Peyer's patch (tissue), 4 donors: ENCODE measurements around the gene TMTC2. TPM values are rescaled to one million over a fixed set of nuclear protein-coding genes. Genes with fewer than 3 reads are reported as not detected.

ENCODE experiments used
- DNase-seq, 3 donors: peaks; one replicate each; pipeline ENCODE4 v3.0.0-alpha.2; 2017 to 2019
- H3K27ac ChIP-seq, 4 donors: fragments of 200-600 bp; sonication (generic); one replicate each; pipeline ENCODE4 v1.5.1; 2016 to 2019
- H3K27me3 ChIP-seq, 2 donors: fragments of 200-600 bp; sonication (generic); one replicate each; pipeline ENCODE4 v1.5.1; 2019
- H3K36me3 ChIP-seq, 3 donors: fragments of 200-600 bp; sonication (generic); one replicate each; pipeline ENCODE4 v1.5.1; 2016 to 2019
- H3K4me1 ChIP-seq, 4 donors: fragments of 200-600 bp; sonication (generic); one replicate each; pipeline ENCODE4 v1.5.1; 2016 to 2019
- H3K4me3 ChIP-seq, 4 donors: fragments of 200-600 bp; sonication (generic); 1 replicate in 3 of 4; 2 replicates in 1 of 4; pipeline ENCODE4 v1.5.1; 2016 to 2019; ENCODE audit warnings: mild to moderate bottlenecking in 1 of 4
- H3K9me3 ChIP-seq, 4 donors: fragments of 200-600 bp; sonication (generic); one replicate each; pipeline ENCODE4 v1.5.1; 2016 to 2019; ENCODE audit warnings: mild to moderate bottlenecking in 1 of 4
- CTCF ChIP-seq, 6 experiments: fragments of 450-650 bp in 4 of 6; fragments of 200-600 bp in 2 of 6; sonication (generic) in 1 of 6; IDR thresholded peaks; one replicate each; pipeline ENCODE4 v1.5.1; 2017 to 2019; ENCODE audit warnings: antibody characterized with exemption in 6 of 6, mild to moderate bottlenecking in 3 of 6, moderate library complexity in 1 of 6
- POLR2A ChIP-seq, 2 donors: fragments of 450-650 bp; IDR thresholded peaks; one replicate each; pipeline ENCODE4 v1.5.1; 2017; ENCODE audit warnings: antibody characterized with exemption in 2 of 2, mild to moderate bottlenecking in 2 of 2, moderate library complexity in 2 of 2
- total RNA-seq, 4 donors: library from RNA; depleted of rRNA; stranded (reverse); fragments of >200 nt; gene quantifications; one replicate each; pipeline ENCODE4 v1.1.0, GENCODE V29; 2016

The TMTC2 gene
- total RNA-seq, 4 donors from 2014 or later, result 7.0 to 19.8 (median 8.5) TPM

DNA sequence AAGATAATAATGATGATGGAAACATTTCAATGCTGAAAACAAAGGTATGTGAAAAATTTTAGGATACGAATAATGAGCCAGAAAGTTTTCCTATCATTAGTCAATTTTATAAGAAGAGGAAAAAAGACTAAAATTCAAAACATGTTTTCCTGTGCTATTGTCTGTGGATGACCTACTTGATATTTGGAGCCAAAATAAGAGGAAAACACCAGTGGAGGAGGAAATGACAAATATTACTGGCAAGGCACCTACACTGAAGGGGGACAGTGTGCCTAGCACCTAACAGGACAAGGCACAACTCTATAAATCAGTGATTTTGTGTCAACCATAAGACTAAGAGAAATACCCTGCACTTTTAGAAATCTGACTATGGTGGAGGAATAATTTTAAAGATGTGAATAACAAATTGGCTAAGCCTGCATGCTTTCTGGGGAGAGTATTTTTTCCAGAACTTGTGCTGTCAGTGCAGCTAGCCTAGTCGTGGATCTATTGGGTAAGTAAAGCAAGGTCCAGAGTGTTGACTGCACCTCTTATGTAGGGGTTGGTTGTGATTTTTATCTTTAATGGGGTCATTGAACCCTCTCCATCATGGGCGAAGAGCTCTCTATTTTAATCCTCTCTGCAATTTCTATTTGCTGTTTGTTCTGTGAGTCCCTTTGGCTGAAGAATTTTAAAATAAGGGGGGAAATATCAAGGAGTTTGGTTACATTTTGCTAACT, 398.0 kb downstream of the TMTC2 start:
- no peak for DNase-seq

DNA sequence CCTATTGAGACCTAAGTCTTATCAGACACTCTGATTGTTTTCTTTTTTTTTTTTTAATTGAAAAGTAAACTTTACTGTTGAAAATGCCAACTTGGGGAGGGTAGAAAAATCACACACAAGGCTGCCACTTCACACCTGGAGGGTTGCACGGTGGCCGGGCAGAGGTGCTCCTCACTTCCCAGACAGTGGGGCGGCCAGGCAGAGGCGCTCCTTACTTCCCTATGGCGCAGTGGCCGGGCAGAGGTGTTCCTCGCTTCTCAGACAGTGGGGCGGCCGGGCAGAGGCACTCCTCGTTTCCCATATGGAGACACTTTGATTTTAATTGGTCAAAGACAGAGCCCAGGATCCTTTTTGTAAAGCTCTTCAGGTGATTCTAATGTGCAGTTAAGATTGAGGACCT, 399.3 kb downstream of the TMTC2 start:
- no peaks in the 10 kb centered on the region for H3K36me3 ChIP-seq

More for the DNA sequence above, 398.0 kb downstream of the TMTC2 start:
- Histone ChIP-seq H3K4me1 (no peaks in the 10 kb centered on the region), H3K4me3 (no peak overlapping the region), H3K9me3 (no peaks in the 10 kb centered on the region), H3K36me3 (no peaks in the 10 kb centered on the region), H3K27ac (no peak overlapping the region), H3K27me3 (no peaks in the 10 kb centered on the region)
- no peak for TF ChIP-seq CTCF (IDR thresholded peaks at IDR 0.05)
- no peak for TF ChIP-seq POLR2A (IDR thresholded peaks at IDR 0.05)

DNA sequence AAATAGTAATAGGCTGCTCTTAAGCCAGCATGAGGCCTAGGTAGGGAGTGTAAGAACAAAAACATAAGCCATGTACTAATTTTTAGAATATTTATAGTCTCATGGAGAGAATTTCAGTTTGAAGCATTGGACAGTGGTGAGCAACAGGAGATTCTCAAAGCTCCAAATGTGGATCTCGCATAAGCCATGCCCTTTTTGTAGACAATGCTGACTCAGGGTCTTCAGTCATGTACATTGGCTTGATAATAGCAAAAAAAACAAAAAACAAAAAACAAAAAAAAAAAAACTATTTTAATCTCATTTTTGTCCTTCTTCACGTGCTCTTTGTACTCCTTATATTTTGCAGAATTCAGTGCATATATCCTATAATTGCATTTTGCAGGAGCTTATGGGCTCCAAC, 402.9 kb downstream of the TMTC2 start:
- Histone ChIP-seq H3K4me3 (no peak overlapping the region), H3K27me3 (no peaks in the 10 kb centered on the region), H3K27ac (no peak overlapping the region), H3K36me3 (no peaks in the 10 kb centered on the region), H3K4me1 (no peaks in the 10 kb centered on the region), H3K9me3 (no peaks in the 10 kb centered on the region)
- no peak for TF ChIP-seq POLR2A (IDR thresholded peaks at IDR 0.05)
- TF ChIP-seq CTCF (IDR thresholded peaks at IDR 0.05), result no peak
- no peak for DNase-seq

More for the DNA sequence above, 399.3 kb downstream of the TMTC2 start:
- no peaks in the 10 kb centered on the region for H3K27me3 ChIP-seq
- H3K9me3 ChIP-seq, result no peaks in the 10 kb centered on the region
- no peak for DNase-seq
- no peaks in the 10 kb centered on the region for H3K4me1 ChIP-seq
- H3K27ac ChIP-seq, result no peak overlapping the region
- no peak overlapping the region for H3K4me3 ChIP-seq
- TF ChIP-seq CTCF (IDR thresholded peaks at IDR 0.05), result no peak
- no peak for TF ChIP-seq POLR2A (IDR thresholded peaks at IDR 0.05)

GRCh38 chr12:83092129-83092528, 405.4 kb downstream of the TMTC2 start:
- no peak for DNase-seq
- Histone ChIP-seq H3K36me3 (no peaks in the 10 kb centered on the region), H3K4me1 (no peaks in the 10 kb centered on the region), H3K9me3 (no peaks in the 10 kb centered on the region), H3K27me3 (no peaks in the 10 kb centered on the region), H3K4me3 (no peak overlapping the region), H3K27ac (no peak overlapping the region)
- no peak for TF ChIP-seq POLR2A (IDR thresholded peaks at IDR 0.05)

GRCh38 chr12:83092606-83093005, 405.9 kb downstream of the TMTC2 start:
- no peaks in the 10 kb centered on the region for H3K36me3 ChIP-seq
- no peak overlapping the region for H3K27ac ChIP-seq
- H3K4me3 ChIP-seq, result no peak overlapping the region
- no peak for TF ChIP-seq CTCF (IDR thresholded peaks at IDR 0.05)
- no peak for TF ChIP-seq POLR2A (IDR thresholded peaks at IDR 0.05)
- no peaks in the 10 kb centered on the region for H3K27me3 ChIP-seq
- no peaks in the 10 kb centered on the region for H3K9me3 ChIP-seq
- no peak for DNase-seq
- H3K4me1 ChIP-seq, result no peaks in the 10 kb centered on the region

DNA sequence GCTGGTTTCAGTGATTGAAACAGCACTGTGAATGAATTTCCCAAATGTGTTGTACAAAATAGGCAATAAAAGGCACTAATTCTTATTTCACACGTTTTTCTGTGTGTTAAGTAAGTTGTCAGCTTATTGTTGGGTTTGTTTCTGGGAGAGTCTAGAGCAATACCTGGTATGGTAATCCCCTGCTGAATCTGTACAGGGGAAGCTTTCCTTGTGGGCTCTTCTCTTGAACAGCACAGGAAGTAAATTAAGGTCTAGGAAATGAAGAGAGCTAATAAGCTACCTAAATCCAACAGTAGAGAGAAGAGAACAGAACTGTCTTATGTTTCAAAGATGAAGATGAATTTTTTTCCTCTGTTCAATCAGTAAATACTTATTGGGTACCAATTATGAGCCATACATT, 406.7 kb downstream of the TMTC2 start:
- no peak overlapping the region for H3K4me3 ChIP-seq
- no peaks in the 10 kb centered on the region for H3K4me1 ChIP-seq
- no peaks in the 10 kb centered on the region for H3K36me3 ChIP-seq
- TF ChIP-seq POLR2A (IDR thresholded peaks at IDR 0.05), result no peak
- no peak for TF ChIP-seq CTCF (IDR thresholded peaks at IDR 0.05)
- H3K9me3 ChIP-seq, result no peaks in the 10 kb centered on the region
- DNase-seq, result no peak
- H3K27me3 ChIP-seq, result no peaks in the 10 kb centered on the region
- H3K27ac ChIP-seq, result no peak overlapping the region
